GM12878 (cell line): Measurements from ENCODE around the gene TP63. TPM values are rescaled to one million over a fixed set of nuclear protein-coding genes. Genes with fewer than 3 reads are reported as not detected.

Experiments used
- ATAC-seq: fragments of 200-7000 bp; cut with Tn5 transposase; 3 replicates; pipeline ENCODE4 v1.9.1; 2020; ENCODE audit warnings: mild to moderate bottlenecking, moderate library complexity
- BruUV-seq: library from RNA; stranded (reverse); fragments of 400-500 nt; replicated peaks from 2 replicates; lab custom pipeline; 2021; lab: Mats Ljungman, UMichigan
- CTCF ChIA-PET: fragments of 300-600 bp; sonication (Branson Sonifier 250); formaldehyde crosslinking; extraction: SDS; loops from one replicate; lab custom pipeline; 2021; ENCODE audit warnings: inconsistent platforms; lab: Yijun Ruan, JAX
- POLR2A ChIA-PET: fragments of 350-600 bp; formaldehyde crosslinking; extraction: SDS; loops from one replicate; lab custom pipeline; 2021; ENCODE audit warnings: inconsistent platforms; lab: Charles Lee
- RAD21 ChIA-PET: fragments of 300-600 bp; sonication (Branson Sonifier 250); formaldehyde crosslinking; loops from one replicate; lab custom pipeline; 2023; ENCODE audit warnings: antibody characterized with exemption; ENCODE audit not compliant: unreplicated experiment; lab: Charles Lee
- SMC1A ChIA-PET: fragments of 300-600 bp; sonication (Branson Sonifier 250); formaldehyde crosslinking; loops from one replicate; lab custom pipeline; 2023; ENCODE audit not compliant: unreplicated experiment, uncharacterized antibody; lab: Charles Lee
- DNase-seq: peaks from one replicate; pipeline ENCODE4 v3.0.0-alpha.2; 2011; ENCODE audit warnings: low read depth, low spot score
- FAIRE-seq: peaks from 3 replicates; lab custom pipeline; 2011; peaks lifted over from hg19 to GRCh38; lab: Jason Lieb, UNC
- H2AFZ ChIP-seq: 2 replicates; pipeline ENCODE4 v1.6.0; 2011; ENCODE audit warnings: low read depth, low read length, control low read depth; ENCODE audit not compliant: control insufficient read depth
- H3K27ac ChIP-seq: 2 replicates; pipeline ENCODE4 v1.5.1; 2011; ENCODE audit warnings: control low read depth; ENCODE audit not compliant: control insufficient read depth, insufficient read depth
- H3K27me3 ChIP-seq, 2 experiments: replicated peaks in 1 of 2; 2 replicates each; pipeline versions ENCODE4 v1.6.0 to v1.6.1; 2011; ENCODE audit warnings: low read length in 1 of 2; ENCODE audit not compliant: control insufficient read depth in 2 of 2, insufficient read depth in 2 of 2
- H3K36me3 ChIP-seq, 2 experiments: 2 replicates each; pipeline ENCODE4 v1.5.1; 2011; ENCODE audit warnings: low read length in 1 of 2; ENCODE audit not compliant: control insufficient read depth in 2 of 2, insufficient read depth in 2 of 2
- H3K4me1 ChIP-seq: 2 replicates; pipeline ENCODE4 v1.6.1; 2011; ENCODE audit warnings: mild to moderate bottlenecking, low read length, moderate library complexity, mixed read lengths; ENCODE audit not compliant: control insufficient read depth, insufficient read depth
- H3K4me2 ChIP-seq: 2 replicates; pipeline ENCODE4 v1.6.0; 2011; ENCODE audit warnings: control low read depth; ENCODE audit not compliant: control insufficient read depth, insufficient read depth
- H3K4me3 ChIP-seq: fragments of 200-600 bp; sonication (generic); 2 replicates; pipeline ENCODE4 v1.5.1; 2016
- H3K79me2 ChIP-seq: 2 replicates; pipeline ENCODE4 v1.6.0; 2011; ENCODE audit warnings: low read length; ENCODE audit not compliant: control insufficient read depth, insufficient read depth
- H3K9ac ChIP-seq: 2 replicates; pipeline ENCODE4 v1.8.0; 2011; ENCODE audit warnings: low read length, control low read depth, mixed read lengths; ENCODE audit not compliant: control insufficient read depth, insufficient read depth
- H3K9me3 ChIP-seq: replicated peaks from 3 replicates; pipeline ENCODE4 v1.5.1; 2011; ENCODE audit warnings: mild to moderate bottlenecking, low read length; ENCODE audit not compliant: control insufficient read depth, insufficient read depth
- H4K20me1 ChIP-seq: 2 replicates; pipeline ENCODE4 v1.6.0; 2011; ENCODE audit not compliant: control insufficient read depth, insufficient read depth
- BHLHE40 ChIP-seq, 2 experiments: fragments of 450-650 bp in 1 of 2; IDR thresholded peaks; 2 replicates each; pipeline ENCODE4 v1.6.1; 2011 to 2017; ENCODE audit warnings: low read depth in 2 of 2, borderline replicate concordance in 1 of 2, improper control_type of control experiment in 1 of 2, low read length in 1 of 2, mild to moderate bottlenecking in 1 of 2
- GATAD2B ChIP-seq: fragments of 450-650 bp; conservative IDR thresholded peaks from 2 replicates; pipeline ENCODE4 v1.6.1; 2017; ENCODE audit warnings: low read depth, mild to moderate bottlenecking, moderate library complexity
- HDAC2 ChIP-seq: fragments of 200-600 bp; sonication (generic); IDR thresholded peaks from 2 replicates; pipeline ENCODE4 v1.6.1; 2017
- KLF5 ChIP-seq: fragments of 450-650 bp; IDR thresholded peaks from 2 replicates; pipeline ENCODE4 v1.6.1; 2014; ENCODE audit warnings: mild to moderate bottlenecking; ENCODE audit not compliant: partially characterized antibody
- MTA2 ChIP-seq: fragments of 450-650 bp; IDR thresholded peaks from 2 replicates; pipeline ENCODE4 v1.6.1; 2016; ENCODE audit warnings: low read depth, mild to moderate bottlenecking, moderate library complexity
- MTA3 ChIP-seq: IDR thresholded peaks from 2 replicates; pipeline ENCODE4 v1.6.1; 2012; ENCODE audit warnings: low read length, inconsistent platforms, borderline replicate concordance
- MYC ChIP-seq: IDR thresholded peaks from 2 replicates; pipeline ENCODE4 v1.6.1; 2011; ENCODE audit warnings: mild to moderate bottlenecking, low read length, moderate library complexity, inconsistent platforms; ENCODE audit not compliant: insufficient read depth, insufficient replicate concordance, insufficient read length, severe bottlenecking
- NFYB ChIP-seq: IDR thresholded peaks from 2 replicates; pipeline ENCODE4 v1.6.1; 2011; ENCODE audit warnings: low read depth, mild to moderate bottlenecking, low read length, improper control_type of control experiment, moderate library complexity; ENCODE audit not compliant: insufficient read depth
- NR2C2 ChIP-seq: IDR thresholded peaks from 2 replicates; pipeline ENCODE4 v1.6.1; 2011; ENCODE audit warnings: borderline replicate concordance, low read depth; ENCODE audit not compliant: control insufficient read depth, insufficient read length
- PAX8 ChIP-seq: fragments of 450-650 bp; IDR thresholded peaks from 2 replicates; pipeline ENCODE4 v1.6.1; 2017; ENCODE audit warnings: mild to moderate bottlenecking, moderate library complexity
- POLR2A ChIP-seq: IDR thresholded peaks from 2 replicates; pipeline ENCODE4 v1.6.1; 2011; ENCODE audit warnings: low read depth, mild to moderate bottlenecking, low read length
- POLR2AphosphoS5 ChIP-seq: IDR thresholded peaks from 2 replicates; pipeline ENCODE4 v1.6.1; 2011; ENCODE audit warnings: mild to moderate bottlenecking, low read length, inconsistent platforms
- RAD51 ChIP-seq: fragments of 450-650 bp; IDR thresholded peaks from 2 replicates; pipeline ENCODE4 v1.6.1; 2016; ENCODE audit warnings: moderate library complexity, mild to moderate bottlenecking, inconsistent platforms
- RB1 ChIP-seq: fragments of 450-650 bp; formaldehyde crosslinking; IDR thresholded peaks from 2 replicates; pipeline ENCODE4 v1.6.1; 2017; ENCODE audit warnings: mild to moderate bottlenecking, borderline replicate concordance
- RCOR1 ChIP-seq: conservative IDR thresholded peaks from 2 replicates; pipeline ENCODE4 v1.6.1; 2012; ENCODE audit warnings: low read depth, low read length, improper control_type of control experiment
- SMC3 ChIP-seq: IDR thresholded peaks from 2 replicates; pipeline ENCODE4 v1.6.1; 2011; ENCODE audit warnings: low read length, improper control_type of control experiment, borderline replicate concordance
- USF2 ChIP-seq: IDR thresholded peaks from 2 replicates; pipeline ENCODE4 v1.6.1; 2011; ENCODE audit warnings: low read depth, low read length, improper control_type of control experiment, borderline replicate concordance
- ZBTB11 ChIP-seq: fragments of 450-650 bp; formaldehyde crosslinking; IDR thresholded peaks from 2 replicates; pipeline ENCODE4 v1.5.0; 2022; ENCODE audit warnings: mild to moderate bottlenecking, missing genetic modification characterization
- WGBS: methylation state at CpG from one replicate; pipeline ENCODE4 v1.1.6; 2016; ENCODE audit warnings: low lambda C conversion rate; ENCODE audit not compliant: insufficient replicate concordance, insufficient coverage; ENCODE audit errors: missing lambda C conversion rate; 5-methylcytosine and 5-hydroxymethylcytosine counted together
- in situ Hi-C: fragments of 300-500 bp; cut with MboI; formaldehyde crosslinking; loops from 9 replicates; pipeline ENCODE4 v1.14.3; 2018; ENCODE audit warnings: mixed read lengths
- intact Hi-C: fragments of 100-400 bp; cut with micrococcal nuclease; formaldehyde crosslinking; loops from one replicate; pipeline ENCODE4 v1.14.2; 2022; ENCODE audit not compliant: unreplicated experiment
- polyA plus RNA-seq, 11 experiments: library from polyadenylated mRNA; depleted of rRNA in 4 of 11; unstranded in 6 of 11; stranded (reverse) in 5 of 11; fragments of >200 nt; fragmentation: Nextera tagmentation in 4 of 11; fragmentation: Illumina TruSeq in 1 of 11; extraction: Ambion mirVana in 4 of 11; extraction: Trizol in 1 of 11; gene quantifications; 1 replicate in 1 of 11; 2 replicates in 10 of 11; pipeline versions ENCODE4 v1.2.1 to v1.2.3, GENCODE V29; 2011 to 2016; ENCODE audit warnings: inconsistent platforms in 2 of 11, missing spikeins in 2 of 11, low read depth in 1 of 11
- total RNA-seq, 4 experiments: library from RNA; depleted of rRNA in 3 of 4; stranded (reverse); fragments of >200 nt in 3 of 4; fragmentation: Illumina TruSeq in 1 of 4; extraction: Trizol in 1 of 4; gene quantifications; 2 replicates each; pipeline versions ENCODE4 v1.2.1 to v1.2.3, GENCODE V29; 2013 to 2021

The TP63 gene
- total and polyA plus RNA-seq, 10 of the 15 experiments (the other 5 are each of a cell fraction or from before 2014, with no cell fraction given) = 1.4 to 10.8 (median 6.2) TPM

GRCh38 chr3:189945935-189946709, 314.9 kb downstream of the TP63 start:
- no peak overlapping the region for H3K9ac ChIP-seq
- BruUV-seq = no TSS peak
- H3K27ac ChIP-seq = no peak overlapping the region
- RAD21 ChIA-PET = interaction anchor here (4.6 to 7.6 kb wide), 2 partner anchors 435 to 673 kb away, joined by 66 to 195 read pairs; no protein-coding TSS in a partner anchor
- H2AFZ ChIP-seq = no peak overlapping the region
- in situ Hi-C loops = no loop called here
- H4K20me1 ChIP-seq = no peaks in the 10 kb centered on the region
- H3K4me2 ChIP-seq = no peak overlapping the region
- POLR2A ChIA-PET = no interaction called here
- no peak overlapping the region for H3K4me3 ChIP-seq
- DNase-seq (no peak), FAIRE-seq (no peak), ATAC-seq (no peak)
- no peaks in the 10 kb centered on the region for H3K9me3 ChIP-seq
- 74% methylated on average over 6 of the region's 6 CpGs for WGBS
- no peaks in the 10 kb centered on the region for H3K79me2 ChIP-seq
- H3K4me1 ChIP-seq = peaks cover 3% of the 10 kb centered on the region; the same call in 1 of the 2 replicates
- H3K36me3 ChIP-seq = no peaks in the 10 kb centered on the region
- SMC1A ChIA-PET = interaction anchor here (1.1 to 11.1 kb wide), 7 partner anchors 434 to 673 kb away, joined by 3 to 213 read pairs (median 26); no protein-coding TSS in a partner anchor
- no peaks in the 10 kb centered on the region; a peak in 1 of 4 replicates for H3K27me3 ChIP-seq
- CTCF ChIA-PET = interaction anchor here (1.4 to 9.2 kb wide), 5 partner anchors 11 to 674 kb away, joined by 5 to 288 read pairs (median 89); no protein-coding TSS in a partner anchor
- intact Hi-C loops = loop anchor here (5.0 to 10.0 kb wide), 2 partner anchors 259 to 381 kb away; no protein-coding TSS in a partner anchor
- no peak for TF ChIP-seq MTA2
- no peak for TF ChIP-seq NFYB
- TF ChIP-seq RCOR1 = no peak
- TF ChIP-seq MTA3 = no peak
- TF ChIP-seq SMC3 = no peak
- TF ChIP-seq NR2C2 = no peak
- TF ChIP-seq RB1 = no peak
- TF ChIP-seq USF2 = no peak
- TF ChIP-seq POLR2AphosphoS5 = no peak
- TF ChIP-seq POLR2A = no peak
- no peak for TF ChIP-seq ZBTB11 (CRISPR knock-in tag)
- TF ChIP-seq HDAC2 = no peak
- TF ChIP-seq GATAD2B = no peak
- TF ChIP-seq KLF5 = no peak
- TF ChIP-seq MYC = no peak
- TF ChIP-seq PAX8 = no peak
- TF ChIP-seq RAD51 = no peak
- no peak for TF ChIP-seq BHLHE40 (IDR thresholded peaks at IDR 0.05; ENCODE audit: borderline replicate concordance in 1 of 2, low read depth in 2 of 2, low read length in 1 of 2)
